ENCODE data around the gene SHMT1.
"Not testable (repeated sequence)": the region's sequence is repeated elsewhere in the genome, so short reads cannot be mapped to it uniquely, and the experiment has no call there.

DNA sequence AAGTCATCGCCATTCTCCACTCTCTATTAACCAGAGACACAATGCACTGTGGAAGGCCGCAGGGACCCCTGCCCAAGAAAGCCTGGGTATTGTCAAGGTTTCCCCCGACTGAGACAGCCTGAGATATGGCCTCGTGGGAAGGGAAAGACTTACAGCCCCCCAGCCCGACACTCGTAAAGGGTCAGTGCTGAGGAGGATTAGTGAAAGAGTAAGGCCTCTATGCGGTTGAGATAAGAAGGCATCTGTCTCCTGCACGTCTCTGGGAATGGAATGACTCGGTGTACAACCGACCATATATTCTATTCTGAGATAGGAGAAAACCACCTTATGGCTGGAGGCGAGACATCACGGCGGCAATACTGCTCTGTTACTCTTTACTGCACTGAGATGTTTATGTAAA lies 60.1 kb downstream of the SHMT1 start:
- TF ChIP-seq, protein P1, sequence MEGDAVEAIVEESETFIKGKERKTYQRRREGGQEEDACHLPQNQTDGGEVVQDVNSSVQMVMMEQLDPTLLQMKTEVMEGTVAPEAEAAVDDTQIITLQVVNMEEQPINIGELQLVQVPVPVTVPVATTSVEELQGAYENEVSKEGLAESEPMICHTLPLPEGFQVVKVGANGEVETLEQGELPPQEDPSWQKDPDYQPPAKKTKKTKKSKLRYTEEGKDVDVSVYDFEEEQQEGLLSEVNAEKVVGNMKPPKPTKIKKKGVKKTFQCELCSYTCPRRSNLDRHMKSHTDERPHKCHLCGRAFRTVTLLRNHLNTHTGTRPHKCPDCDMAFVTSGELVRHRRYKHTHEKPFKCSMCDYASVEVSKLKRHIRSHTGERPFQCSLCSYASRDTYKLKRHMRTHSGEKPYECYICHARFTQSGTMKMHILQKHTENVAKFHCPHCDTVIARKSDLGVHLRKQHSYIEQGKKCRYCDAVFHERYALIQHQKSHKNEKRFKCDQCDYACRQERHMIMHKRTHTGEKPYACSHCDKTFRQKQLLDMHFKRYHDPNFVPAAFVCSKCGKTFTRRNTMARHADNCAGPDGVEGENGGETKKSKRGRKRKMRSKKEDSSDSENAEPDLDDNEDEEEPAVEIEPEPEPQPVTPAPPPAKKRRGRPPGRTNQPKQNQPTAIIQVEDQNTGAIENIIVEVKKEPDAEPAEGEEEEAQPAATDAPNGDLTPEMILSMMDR (IDR thresholded peaks at IDR 0.05; ENCODE audit: insufficient read depth, low read depth, low read length) = not testable (repeated sequence)
- not testable (repeated sequence) for TF ChIP-seq EZH2 (IDR thresholded peaks at IDR 0.05; ENCODE audit: insufficient read depth, low read length)

Data from astrocyte (in vitro differentiated cells and primary cell).